ENCODE results near the gene ATP11B. TPM values are rescaled to one million over a fixed set of nuclear protein-coding genes. Genes with fewer than 3 reads are reported as not detected.

Gene ATP11B
- total RNA-seq, 2 experiments from 2014 or later = 128 to 131 TPM

DNA sequence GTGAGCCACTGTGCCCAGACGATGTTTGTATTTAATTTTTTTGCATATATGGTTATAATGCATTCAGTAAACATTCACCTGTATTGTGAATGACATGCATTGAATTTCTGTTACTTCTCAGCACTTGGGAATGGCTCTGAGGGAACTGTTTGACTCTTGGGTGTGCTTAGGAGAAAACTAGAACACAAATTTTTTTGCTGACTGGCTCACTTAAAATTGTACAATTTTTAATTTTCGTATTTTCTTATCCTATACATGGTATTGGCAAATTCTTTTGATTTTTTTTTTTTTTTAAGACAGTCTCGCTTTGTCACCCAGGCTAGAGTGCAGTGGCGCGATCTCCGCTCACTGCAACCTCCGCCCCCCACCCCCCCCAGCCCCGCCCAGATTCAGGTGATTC lies 7.2 kb downstream of the ATP11B start:
- Mint-ChIP-seq H3K9me3 (no peaks in the 10 kb centered on the region), H3K27ac (no peak overlapping the region), H3K4me3 (no peak overlapping the region), H3K36me3 (ENCODE audit: low read depth) (peaks cover 29% of the 10 kb centered on the region), H3K27me3 (no peaks in the 10 kb centered on the region), H3K4me1 (peaks cover 39% of the 10 kb centered on the region)
- DNase-seq = no peak
- ChIA-PET CTCF (no interaction called here), POLR2A (no interaction called here)

GRCh38 chr3:182802413-182803390 lies 9.4 kb downstream of the ATP11B start:
- H3K36me3 Mint-ChIP-seq (ENCODE audit: low read depth) = peaks cover 16% of the 10 kb centered on the region
- no peak overlapping the region for H3K27ac Mint-ChIP-seq
- ChIA-PET POLR2A (interaction anchor here (2.8 kb wide), 1 partner anchor 9 kb away, joined by 9 read pairs; the partner anchor contains the start of gene ATP11B), CTCF (no interaction called here)
- no peak for DNase-seq
- no peaks in the 10 kb centered on the region for H3K27me3 Mint-ChIP-seq
- peaks cover 30% of the 10 kb centered on the region for H3K4me1 Mint-ChIP-seq
- H3K4me3 Mint-ChIP-seq = no peak overlapping the region
- no peaks in the 10 kb centered on the region for H3K9me3 Mint-ChIP-seq

DNA sequence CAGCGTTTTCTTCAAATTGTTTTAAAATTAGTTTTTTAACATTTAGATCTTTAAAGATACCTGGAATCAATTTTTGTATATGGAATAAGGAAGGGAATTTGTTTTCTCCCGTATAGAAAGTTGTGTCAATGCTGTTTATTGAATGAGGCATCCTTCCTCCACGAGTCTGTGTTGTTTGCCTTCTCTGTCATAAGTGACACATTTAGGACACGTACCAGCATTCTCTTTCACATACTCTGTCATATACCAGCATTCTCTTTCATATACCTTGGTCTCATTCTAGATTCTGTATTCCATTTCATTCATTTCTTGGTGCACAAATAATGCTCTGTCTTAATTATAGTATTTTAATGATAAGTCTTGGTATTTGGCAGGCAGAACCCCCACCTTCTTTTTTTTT lies 10.3 kb downstream of the ATP11B start:
- Mint-ChIP-seq H3K9me3 (no peaks in the 10 kb centered on the region), H3K36me3 (ENCODE audit: low read depth) (peaks cover 9% of the 10 kb centered on the region), H3K27ac (no peak overlapping the region), H3K4me3 (no peak overlapping the region), H3K27me3 (no peaks in the 10 kb centered on the region), H3K4me1 (peaks cover 26% of the 10 kb centered on the region)
- POLR2A ChIA-PET = interaction anchor here (1.0 to 2.8 kb wide), 2 partner anchors 8 to 10 kb away, joined by 3 to 9 read pairs; partner anchors contain the start of gene ATP11B
- CTCF ChIA-PET = no interaction called here
- no peak for DNase-seq

DNA sequence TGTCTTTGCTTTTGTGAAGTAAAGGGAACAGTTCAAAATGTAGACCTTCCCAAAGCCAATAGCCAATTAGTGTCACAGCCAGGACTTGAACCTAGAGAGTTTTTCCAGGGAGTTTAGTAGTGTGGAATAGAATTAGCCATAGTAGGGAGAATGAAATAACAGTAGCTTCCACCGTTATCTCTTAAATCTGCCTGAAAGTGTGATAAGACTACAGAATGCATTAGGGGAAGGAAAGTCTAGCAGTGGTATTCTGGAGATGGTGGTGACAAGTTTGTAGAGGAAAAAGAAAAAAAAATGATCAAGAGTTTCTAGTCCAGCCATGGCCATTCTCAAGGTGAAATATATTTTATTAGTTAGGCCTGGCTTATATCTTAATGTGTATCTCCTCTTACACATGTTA lies 13.8 kb downstream of the ATP11B start:
- no peaks in the 10 kb centered on the region for H3K9me3 Mint-ChIP-seq
- DNase-seq = no peak
- H3K27me3 Mint-ChIP-seq = no peaks in the 10 kb centered on the region
- peaks cover 36% of the 10 kb centered on the region for H3K4me1 Mint-ChIP-seq
- POLR2A ChIA-PET = interaction anchor here (1.3 to 1.5 kb wide), 2 partner anchors 13 to 14 kb away, joined by 3 to 4 read pairs; partner anchors contain the start of gene ATP11B
- H3K27ac Mint-ChIP-seq = no peak overlapping the region
- H3K4me3 Mint-ChIP-seq = no peak overlapping the region
- CTCF ChIA-PET = interaction anchor here (1.2 to 2.1 kb wide), 2 partner anchors 11 to 13 kb away, joined by 3 to 6 read pairs; no protein-coding TSS in a partner anchor
- peaks cover 18% of the 10 kb centered on the region for H3K36me3 Mint-ChIP-seq (ENCODE audit: low read depth)

DNA sequence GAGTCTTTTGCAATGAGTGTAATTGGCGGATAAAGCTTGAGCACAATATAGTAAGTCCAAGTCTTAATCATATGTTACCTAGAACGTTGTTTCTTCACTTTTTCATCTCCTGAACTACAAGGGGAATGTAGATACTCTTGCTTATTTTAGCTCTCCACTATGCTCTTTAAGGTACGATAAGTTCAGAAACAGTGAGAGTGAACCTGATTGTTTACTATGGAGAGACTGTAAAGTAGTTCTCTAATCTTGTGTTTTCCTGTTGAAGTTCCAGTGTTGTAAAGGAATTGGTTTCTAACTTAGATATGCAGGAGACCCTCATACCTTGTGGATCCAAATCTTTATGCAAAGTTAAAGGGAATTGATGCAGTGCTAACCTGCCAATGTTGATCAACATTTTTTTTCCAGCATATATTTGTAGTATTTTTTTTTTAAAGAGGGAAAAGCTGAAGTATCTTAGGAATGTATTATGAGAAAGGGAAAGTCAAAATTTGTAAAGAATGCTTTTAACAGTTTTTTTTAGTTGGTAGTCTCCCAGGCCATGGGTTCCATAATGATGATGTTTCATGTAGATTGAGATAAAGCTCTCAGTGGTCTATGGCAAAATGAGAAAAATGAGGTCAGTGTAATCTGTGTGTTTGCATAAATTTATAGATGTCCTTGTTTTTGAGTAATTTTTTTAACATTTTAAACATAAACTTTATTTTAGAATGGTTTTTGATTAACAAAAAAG lies 14.9 kb downstream of the ATP11B start:
- POLR2A ChIA-PET = interaction anchor here (0.7 to 1.5 kb wide), 3 partner anchors 13 to 15 kb away, joined by 3 to 4 read pairs (median 3); partner anchors contain the start of gene ATP11B
- Mint-ChIP-seq H3K4me1 (peaks cover 31% of the 10 kb centered on the region), H3K4me3 (no peak overlapping the region), H3K36me3 (ENCODE audit: low read depth) (peaks cover 18% of the 10 kb centered on the region), H3K27me3 (no peaks in the 10 kb centered on the region), H3K27ac (no peak overlapping the region), H3K9me3 (no peaks in the 10 kb centered on the region)
- CTCF ChIA-PET = interaction anchor here (2.1 kb wide), 1 partner anchor 13 kb away, joined by 6 read pairs; no protein-coding TSS in a partner anchor
- no peak for DNase-seq

- Mint-ChIP-seq H3K9me3 (no peaks in the 10 kb centered on the region), H3K36me3 (ENCODE audit: low read depth) (peaks cover 16% of the 10 kb centered on the region), H3K27ac (no peak overlapping the region), H3K27me3 (no peaks in the 10 kb centered on the region), H3K4me1 (peaks cover 29% of the 10 kb centered on the region), H3K4me3 (no peak overlapping the region)
- DNase-seq = no peak
- CTCF ChIA-PET = no interaction called here
- POLR2A ChIA-PET = interaction anchor here (1.0 to 1.3 kb wide), 2 partner anchors 12 to 16 kb away, joined by 3 to 4 read pairs; no protein-coding TSS in a partner anchor
Measured at GRCh38 chr3:182809531-182809930, 16.2 kb downstream of the ATP11B start.

GRCh38 chr3:182810574-182811268 lies 17.4 kb downstream of the ATP11B start:
- Mint-ChIP-seq H3K36me3 (ENCODE audit: low read depth) (peaks cover 13% of the 10 kb centered on the region), H3K4me1 (peaks cover 27% of the 10 kb centered on the region), H3K27me3 (no peaks in the 10 kb centered on the region), H3K27ac (no peak overlapping the region), H3K9me3 (no peaks in the 10 kb centered on the region), H3K4me3 (no peak overlapping the region)
- ChIA-PET POLR2A (no interaction called here), CTCF (no interaction called here)
- DNase-seq = no peak

- Mint-ChIP-seq H3K27me3 (no peaks in the 10 kb centered on the region), H3K9me3 (no peaks in the 10 kb centered on the region), H3K4me1 (peaks cover 27% of the 10 kb centered on the region), H3K27ac (no peak overlapping the region), H3K4me3 (no peak overlapping the region), H3K36me3 (ENCODE audit: low read depth) (peaks cover 13% of the 10 kb centered on the region)
- ChIA-PET CTCF (no interaction called here), POLR2A (no interaction called here)
- no peak for DNase-seq
Measured at GRCh38 chr3:182811269-182811596, 17.9 kb downstream of the ATP11B start.

DNA sequence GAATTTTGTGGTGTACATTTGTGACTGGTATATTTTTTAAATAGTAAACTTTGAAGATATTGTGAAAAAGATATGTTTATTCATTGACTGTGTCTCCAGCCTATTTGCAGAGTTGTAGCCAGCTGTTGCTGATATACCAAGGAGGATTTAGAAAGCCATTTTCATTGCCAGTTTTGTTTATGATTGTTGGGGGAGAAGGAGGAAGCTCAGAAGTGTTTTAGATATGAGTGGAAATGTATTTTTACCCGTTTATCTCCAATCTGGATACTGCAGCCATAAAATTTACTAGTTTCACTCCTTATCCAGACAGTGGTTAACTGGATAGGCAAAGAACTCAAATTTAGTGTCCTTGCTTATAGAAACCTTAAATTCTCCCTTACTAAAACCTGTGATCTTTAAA lies 18.8 kb downstream of the ATP11B start:
- CTCF ChIA-PET = no interaction called here
- POLR2A ChIA-PET = no interaction called here
- Mint-ChIP-seq H3K27me3 (no peaks in the 10 kb centered on the region), H3K4me3 (no peak overlapping the region), H3K36me3 (ENCODE audit: low read depth) (peaks cover 13% of the 10 kb centered on the region), H3K27ac (no peak overlapping the region), H3K9me3 (no peaks in the 10 kb centered on the region), H3K4me1 (peaks cover 22% of the 10 kb centered on the region)
- DNase-seq = no peak

DNA sequence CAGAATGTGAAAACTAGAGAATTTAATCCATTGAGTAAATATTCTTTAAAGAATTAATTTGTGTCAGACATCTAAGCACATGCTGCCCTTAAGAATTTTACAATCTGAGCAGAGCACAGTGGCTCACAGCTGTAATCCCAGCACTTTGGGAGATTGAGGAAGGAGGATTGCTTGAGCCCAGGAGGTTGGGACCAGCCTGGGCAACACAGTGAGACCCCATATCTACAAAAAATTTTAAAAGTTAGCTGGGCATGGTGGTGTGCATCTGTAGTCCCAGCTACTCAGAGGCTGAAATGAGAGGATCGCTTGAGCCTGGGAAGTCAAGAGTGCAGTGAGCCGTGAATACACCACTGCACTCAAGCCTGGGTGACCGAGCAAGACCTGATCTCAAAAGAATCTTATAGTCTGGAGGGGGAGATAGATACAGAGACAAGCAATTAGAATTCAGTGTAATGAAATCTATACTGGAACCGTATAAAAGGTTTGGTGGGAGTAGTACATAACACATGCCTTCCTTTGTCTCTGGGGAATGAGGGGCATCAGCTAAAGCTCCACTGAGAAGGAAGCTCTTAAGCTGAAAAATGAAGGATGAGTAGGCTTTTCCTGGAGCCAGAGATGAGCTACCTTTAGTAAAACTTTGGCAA lies 21.2 kb downstream of the ATP11B start:
- Mint-ChIP-seq H3K36me3 (ENCODE audit: low read depth) (peaks cover 12% of the 10 kb centered on the region), H3K27ac (no peak overlapping the region), H3K4me1 (peaks cover 16% of the 10 kb centered on the region), H3K4me3 (no peak overlapping the region), H3K27me3 (no peaks in the 10 kb centered on the region), H3K9me3 (no peaks in the 10 kb centered on the region)
- DNase-seq = no peak
- ChIA-PET POLR2A (interaction anchor here (2.1 kb wide), 1 partner anchor 20 kb away, joined by 7 read pairs; no protein-coding TSS in a partner anchor), CTCF (no interaction called here)

DNA sequence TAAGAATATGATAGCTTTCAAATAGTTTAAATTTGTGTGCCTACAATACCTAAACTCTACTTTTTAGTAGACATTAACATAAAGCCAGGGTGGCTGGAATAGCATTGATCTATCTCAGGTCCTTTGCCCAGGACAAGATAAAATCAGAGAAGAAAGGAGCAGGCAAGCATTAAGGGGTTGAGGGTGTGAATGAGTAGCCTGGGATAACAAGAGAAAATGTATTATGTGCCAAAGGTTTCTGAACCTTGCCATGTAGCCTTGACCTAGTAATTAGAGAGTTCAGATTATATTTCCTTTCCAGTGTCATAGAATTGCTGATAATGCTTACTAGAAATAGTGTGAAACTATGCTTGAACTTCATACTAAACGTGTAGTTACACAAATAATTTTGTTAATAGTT lies 22.9 kb downstream of the ATP11B start:
- H3K4me1 Mint-ChIP-seq = peaks cover 10% of the 10 kb centered on the region
- no peak for DNase-seq
- H3K4me3 Mint-ChIP-seq = no peak overlapping the region
- H3K27ac Mint-ChIP-seq = no peak overlapping the region
- POLR2A ChIA-PET = interaction anchor here (2.1 kb wide), 1 partner anchor 22 kb away, joined by 7 read pairs; no protein-coding TSS in a partner anchor
- CTCF ChIA-PET = no interaction called here
- H3K36me3 Mint-ChIP-seq (ENCODE audit: low read depth) = peaks cover 17% of the 10 kb centered on the region
- H3K9me3 Mint-ChIP-seq = no peaks in the 10 kb centered on the region
- no peaks in the 10 kb centered on the region for H3K27me3 Mint-ChIP-seq

DNA sequence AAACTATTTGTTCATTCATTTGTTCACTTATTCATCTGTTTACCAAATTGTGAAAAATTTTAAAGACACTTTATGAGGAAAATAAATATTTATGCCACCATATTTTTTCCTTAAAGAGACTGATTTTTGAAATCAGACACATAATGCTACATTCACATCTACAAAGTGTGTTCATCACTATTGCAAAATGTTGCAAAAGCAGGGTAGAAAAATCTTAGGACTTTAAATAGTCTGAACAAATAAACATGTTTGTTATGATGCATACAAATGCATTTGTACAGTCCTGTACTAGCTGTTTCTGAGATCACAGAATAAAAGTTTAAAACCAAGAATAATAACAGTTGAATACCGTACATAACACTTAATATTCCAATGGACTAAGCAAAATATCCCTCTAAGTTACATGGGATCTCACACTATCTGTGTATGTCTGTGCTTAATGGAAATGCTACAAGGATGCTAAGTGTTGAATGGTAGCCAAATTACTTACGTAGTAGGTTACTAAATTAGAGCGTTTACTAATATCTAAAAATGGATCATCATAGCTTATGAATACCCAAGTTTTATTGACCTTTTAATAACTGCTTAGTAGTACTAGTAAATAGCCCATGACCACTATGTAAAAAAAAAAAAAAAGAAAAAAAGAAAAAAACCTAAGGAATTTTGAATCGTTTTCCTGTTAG lies 25.1 kb downstream of the ATP11B start:
- Mint-ChIP-seq H3K4me1 (peaks cover 3% of the 10 kb centered on the region), H3K27me3 (no peaks in the 10 kb centered on the region), H3K27ac (no peak overlapping the region), H3K9me3 (peaks cover 4% of the 10 kb centered on the region), H3K4me3 (no peak overlapping the region), H3K36me3 (ENCODE audit: low read depth) (peaks cover 34% of the 10 kb centered on the region)
- DNase-seq = no peak
- ChIA-PET CTCF (interaction anchor here (0.7 kb wide), 1 partner anchor 36 kb away, joined by 3 read pairs; no protein-coding TSS in a partner anchor), POLR2A (interaction anchor here (0.8 kb wide), 1 partner anchor 22 kb away, joined by 3 read pairs; no protein-coding TSS in a partner anchor)

Data from activated CD4-positive, alpha-beta memory T cell treated with anti-CD3 and anti-CD28 coated beads, Interleukin-2, amount 10 ng/mL, durations not matched to agents 7 days and 5 days (primary cell).